HepG2 (cell line): ENCODE measurements around the gene GNAT2. TPM values are rescaled to one million over a fixed set of nuclear protein-coding genes. Genes with fewer than 3 reads are reported as not detected.

Experiments
- ATAC-seq: fragments of 200-7000 bp; cut with Tn5 transposase; 3 replicates; pipeline ENCODE4 v1.9.1; 2020; ENCODE audit warnings: mild to moderate bottlenecking, moderate library complexity
- BruUV-seq: library from RNA; stranded (reverse); fragments of 400-500 nt; replicated peaks from 2 replicates; lab custom pipeline; 2021; lab: Mats Ljungman, UMichigan
- CTCF ChIA-PET: fragments of 300-600 bp; formaldehyde crosslinking; extraction: SDS; loops from one replicate; lab custom pipeline; 2021; ENCODE audit warnings: low total read pairs, inconsistent platforms, low intra/inter-chr PET ratio; lab: Yijun Ruan, JAX
- POLR2A ChIA-PET: fragments of 350-600 bp; sonication (Branson Sonifier 250); formaldehyde crosslinking; loops from one replicate; lab custom pipeline; 2020; ENCODE audit warnings: antibody characterized with exemption, inconsistent platforms; lab: Yijun Ruan, JAX
- DNase-seq: peaks from one replicate; pipeline ENCODE4 v3.0.0-alpha.2; 2015; ENCODE audit warnings: low spot score
- FAIRE-seq: peaks from 3 replicates; lab custom pipeline; 2011; peaks lifted over from hg19 to GRCh38; lab: Jason Lieb, UNC
- H2AFZ ChIP-seq: one replicate; pipeline ENCODE4 v1.6.1; 2011; ENCODE audit warnings: low read length, inconsistent platforms
- H3K27ac ChIP-seq: fragments of 300-600 bp; 3 replicates; pipeline ENCODE4 v1.8.0; 2011; ENCODE audit warnings: mixed run types, mild to moderate bottlenecking, mixed read lengths, low read length, inconsistent platforms; ENCODE audit not compliant: insufficient read depth; ENCODE audit errors: extremely low read length
- H3K27me3 ChIP-seq, 2 experiments: fragments of 200-600 bp in 1 of 2; 2 replicates in 1 of 2; 3 replicates in 1 of 2; pipeline versions ENCODE4 v1.6.0 to v1.8.0; 2011; ENCODE audit warnings: low read length in 2 of 2, mild to moderate bottlenecking in 2 of 2, moderate library complexity in 2 of 2, inconsistent platforms in 1 of 2; ENCODE audit not compliant: insufficient read depth in 2 of 2, control insufficient read depth in 1 of 2
- H3K36me3 ChIP-seq, 2 experiments: fragments of 200-600 bp in 1 of 2; replicated peaks in 1 of 2; 2 replicates in 1 of 2; 3 replicates in 1 of 2; pipeline versions ENCODE4 v1.5.1 to v1.8.0; 2011; ENCODE audit warnings: low read length in 2 of 2, inconsistent platforms in 1 of 2; ENCODE audit not compliant: insufficient read depth in 2 of 2, control insufficient read depth in 1 of 2
- H3K4me1 ChIP-seq: 2 replicates; pipeline ENCODE4 v1.5.1; 2012; ENCODE audit warnings: low read length, inconsistent platforms; ENCODE audit not compliant: insufficient read depth
- H3K4me2 ChIP-seq: 2 replicates; pipeline ENCODE4 v1.6.0; 2011; ENCODE audit warnings: low read depth, low read length, inconsistent platforms
- H3K4me3 ChIP-seq, 3 experiments: fragments of 200-600 bp in 1 of 3; sonication (generic), shearing (Covaris generic) in 1 of 3; replicated peaks in 1 of 3; 2 replicates each; pipeline ENCODE4 v1.5.1; 2011 to 2016; ENCODE audit warnings: low read length in 3 of 3, inconsistent platforms in 2 of 3, low read depth in 2 of 3, mild to moderate bottlenecking in 2 of 3, control low read depth in 1 of 3, mixed read lengths in 1 of 3; ENCODE audit not compliant: insufficient read depth in 1 of 3
- H3K79me2 ChIP-seq: one replicate; pipeline ENCODE4 v1.6.1; 2011; ENCODE audit warnings: low read length, inconsistent platforms; ENCODE audit not compliant: insufficient read depth
- H3K9ac ChIP-seq: 2 replicates; pipeline ENCODE4 v1.6.0; 2011; ENCODE audit warnings: mild to moderate bottlenecking, low read depth, low read length, inconsistent platforms; ENCODE audit not compliant: insufficient read depth
- H3K9me3 ChIP-seq: 2 replicates; pipeline ENCODE4 v1.5.1; 2012; ENCODE audit warnings: mild to moderate bottlenecking, low read length
- H4K20me1 ChIP-seq: 2 replicates; pipeline ENCODE4 v1.6.0; 2011; ENCODE audit warnings: inconsistent platforms, mild to moderate bottlenecking, low read length, moderate library complexity; ENCODE audit not compliant: insufficient read depth
- BRCA1 ChIP-seq: sonication (generic); formaldehyde crosslinking; IDR thresholded peaks from 2 replicates; pipeline ENCODE4 v1.4.0; 2020; ENCODE audit warnings: missing genetic modification reagents
- DNMT3B ChIP-seq: conservative IDR thresholded peaks from 2 replicates; pipeline ENCODE4 v1.6.1; 2016; ENCODE audit warnings: missing biosample characterization, control low read depth
- ESRRA ChIP-seq: sonication (generic); formaldehyde crosslinking; IDR thresholded peaks from 2 replicates; pipeline ENCODE4 v1.5.1; 2020; ENCODE audit warnings: mild to moderate bottlenecking, low read depth, missing genetic modification reagents
- MAFK ChIP-seq, 2 experiments: IDR thresholded peaks in 1 of 2; conservative IDR thresholded peaks in 1 of 2; 2 replicates each; pipeline ENCODE4 v1.6.1; 2011; ENCODE audit warnings: improper control_type of control experiment in 2 of 2, low read length in 2 of 2
- PCBP2 ChIP-seq: fragments of 200-400 bp; formaldehyde crosslinking; optimal IDR thresholded peaks from 2 replicates; pipeline ENCODE3; 2018; ENCODE audit warnings: low read length, low read depth; ENCODE audit not compliant: poor library complexity, severe bottlenecking
- SKI ChIP-seq: fragments of 450-650 bp; IDR thresholded peaks from one replicate; pipeline ENCODE4 v1.6.1; 2018; ENCODE audit warnings: mild to moderate bottlenecking; ENCODE audit not compliant: partially characterized antibody
- YEATS2 ChIP-seq: sonication (generic); formaldehyde crosslinking; IDR thresholded peaks from 2 replicates; pipeline ENCODE4 v1.4.0; 2020; ENCODE audit warnings: missing genetic modification reagents, borderline replicate concordance
- ZFX ChIP-seq: sonication (generic); formaldehyde crosslinking; IDR thresholded peaks from 2 replicates; pipeline ENCODE4 v1.4.0; 2020; ENCODE audit warnings: mild to moderate bottlenecking, low read depth, missing genetic modification reagents, moderate library complexity
- ZNF264 ChIP-seq: sonication (generic); formaldehyde crosslinking; IDR thresholded peaks from 2 replicates; pipeline ENCODE4 v1.4.0; 2020; ENCODE audit warnings: missing genetic modification reagents
- WGBS: methylation state at CpG from one replicate; pipeline ENCODE4 v1.1.6; 2017; ENCODE audit warnings: low lambda C conversion rate; 5-methylcytosine and 5-hydroxymethylcytosine counted together
- in situ Hi-C: cut with HindIII; loops from 2 replicates; pipeline ENCODE4 v1.10.0; 2017; ENCODE audit warnings: low pct_unique_long_range_greater_than_20kb; ENCODE audit not compliant: extremely low pct_ligation_motif_present
- intact Hi-C: fragments of 100-400 bp; cut with micrococcal nuclease; formaldehyde crosslinking; loops from one replicate; pipeline ENCODE4 v1.10.0; 2022; ENCODE audit not compliant: unreplicated experiment
- polyA plus RNA-seq, 8 experiments: library from polyadenylated mRNA; depleted of rRNA in 3 of 8; stranded (reverse) in 7 of 8; unstranded in 1 of 8; fragments of >200 nt; fragmentation: Illumina TruSeq in 4 of 8; extraction: Trizol in 4 of 8; gene quantifications; 2 replicates each; pipeline versions ENCODE4 v1.2.1 to v1.2.3, GENCODE V29; 2011 to 2016; ENCODE audit warnings: low read depth in 4 of 8, missing spikeins in 1 of 8, mixed read lengths in 1 of 8; ENCODE audit not compliant: insufficient read depth in 1 of 8
- total RNA-seq, 5 experiments: library from RNA; depleted of rRNA; stranded (reverse); fragments of >200 nt; fragmentation: Illumina TruSeq; extraction: Trizol; gene quantifications; 2 replicates each; pipeline ENCODE4 v1.2.3, GENCODE V29; 2016; ENCODE audit warnings: low read depth in 1 of 5
- TF ChIP-seq, protein P1 (sequence below), 2 experiments: IDR thresholded peaks; 2 replicates each; pipeline ENCODE4 v1.6.1; 2011 to 2012; ENCODE audit warnings: low read length in 2 of 2, borderline replicate concordance in 1 of 2, low read depth in 1 of 2, mild to moderate bottlenecking in 1 of 2, moderate library complexity in 1 of 2
- TF ChIP-seq, protein P2 (sequence below): sonication (generic); formaldehyde crosslinking; IDR thresholded peaks from 2 replicates; pipeline ENCODE4 v1.4.0; 2020; ENCODE audit warnings: missing genetic modification reagents
- TF ChIP-seq, protein P3 (sequence below), 2 experiments: sonication (generic) in 1 of 2; formaldehyde crosslinking in 1 of 2; IDR thresholded peaks; 2 replicates each; pipeline versions ENCODE4 v1.6.1 to v1.9.0; 2014 to 2022; ENCODE audit warnings: antibody characterized with exemption in 1 of 2, borderline replicate concordance in 1 of 2, inconsistent platforms in 1 of 2, low read depth in 1 of 2, missing genetic modification reagents in 1 of 2

Gene GNAT2
- total and polyA plus RNA-seq, 2 of the 13 experiments (the other 11 are each of a cell fraction or from before 2014, with no cell fraction given), result 0.08 to 0.20 TPM

DNA sequence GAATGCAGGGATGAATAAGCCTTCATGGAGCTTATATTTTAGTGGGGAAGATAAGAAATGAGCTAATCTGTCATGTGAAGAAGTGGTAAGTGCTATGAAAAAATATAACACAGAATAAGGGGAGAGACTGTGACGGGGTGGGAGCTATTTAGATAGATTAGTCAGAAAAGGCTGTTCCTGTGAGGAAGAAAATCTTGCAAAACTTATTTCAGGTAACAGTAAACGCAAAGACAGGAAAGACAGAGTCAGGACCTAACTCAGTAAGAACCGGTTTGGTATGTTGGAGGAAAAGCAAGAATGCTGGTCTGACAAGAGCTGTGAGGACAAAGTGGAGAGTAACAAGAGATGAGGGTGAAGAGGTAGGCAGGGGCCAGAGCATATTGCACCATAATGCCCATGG lies 49.0 kb downstream of the GNAT2 start:
- H3K9ac ChIP-seq, result no peak overlapping the region
- H3K79me2 ChIP-seq, result peaks cover 74% of the 10 kb centered on the region
- ATAC-seq (no peak), FAIRE-seq (no peak), DNase-seq (no peak)
- no peaks in the 10 kb centered on the region for H3K9me3 ChIP-seq
- H3K36me3 ChIP-seq, result peaks cover 0 to 6% of the 10 kb centered on the region in 2 experiments; a peak in 1 of 5 replicates
- no peak overlapping the region for H3K4me2 ChIP-seq
- H4K20me1 ChIP-seq, result peaks cover 19% of the 10 kb centered on the region
- H3K27ac ChIP-seq, result no peak overlapping the region
- no peaks in the 10 kb centered on the region for H3K27me3 ChIP-seq
- in situ Hi-C loops (no loop called here), intact Hi-C loops (no loop called here)
- no peak overlapping the region for H3K4me3 ChIP-seq
- H3K4me1 ChIP-seq, result peaks cover 50% of the 10 kb centered on the region
- no peak overlapping the region for H2AFZ ChIP-seq
- ChIA-PET CTCF (no interaction called here), POLR2A (interaction anchor here (0.7 kb wide), 1 partner anchor 22 kb away, joined by 4 read pairs; the partner anchor contains the start of gene GNAI3)
- WGBS, result 96% methylated on average over 3 of the region's 3 CpGs
- no TSS peak for BruUV-seq
- TF ChIP-seq DNMT3B (CRISPR knock-in tag), result no peak
- TF ChIP-seq ESRRA, result no peak
- no peak for TF ChIP-seq PCBP2
- no peak for TF ChIP-seq SKI
- TF ChIP-seq, protein P1, sequence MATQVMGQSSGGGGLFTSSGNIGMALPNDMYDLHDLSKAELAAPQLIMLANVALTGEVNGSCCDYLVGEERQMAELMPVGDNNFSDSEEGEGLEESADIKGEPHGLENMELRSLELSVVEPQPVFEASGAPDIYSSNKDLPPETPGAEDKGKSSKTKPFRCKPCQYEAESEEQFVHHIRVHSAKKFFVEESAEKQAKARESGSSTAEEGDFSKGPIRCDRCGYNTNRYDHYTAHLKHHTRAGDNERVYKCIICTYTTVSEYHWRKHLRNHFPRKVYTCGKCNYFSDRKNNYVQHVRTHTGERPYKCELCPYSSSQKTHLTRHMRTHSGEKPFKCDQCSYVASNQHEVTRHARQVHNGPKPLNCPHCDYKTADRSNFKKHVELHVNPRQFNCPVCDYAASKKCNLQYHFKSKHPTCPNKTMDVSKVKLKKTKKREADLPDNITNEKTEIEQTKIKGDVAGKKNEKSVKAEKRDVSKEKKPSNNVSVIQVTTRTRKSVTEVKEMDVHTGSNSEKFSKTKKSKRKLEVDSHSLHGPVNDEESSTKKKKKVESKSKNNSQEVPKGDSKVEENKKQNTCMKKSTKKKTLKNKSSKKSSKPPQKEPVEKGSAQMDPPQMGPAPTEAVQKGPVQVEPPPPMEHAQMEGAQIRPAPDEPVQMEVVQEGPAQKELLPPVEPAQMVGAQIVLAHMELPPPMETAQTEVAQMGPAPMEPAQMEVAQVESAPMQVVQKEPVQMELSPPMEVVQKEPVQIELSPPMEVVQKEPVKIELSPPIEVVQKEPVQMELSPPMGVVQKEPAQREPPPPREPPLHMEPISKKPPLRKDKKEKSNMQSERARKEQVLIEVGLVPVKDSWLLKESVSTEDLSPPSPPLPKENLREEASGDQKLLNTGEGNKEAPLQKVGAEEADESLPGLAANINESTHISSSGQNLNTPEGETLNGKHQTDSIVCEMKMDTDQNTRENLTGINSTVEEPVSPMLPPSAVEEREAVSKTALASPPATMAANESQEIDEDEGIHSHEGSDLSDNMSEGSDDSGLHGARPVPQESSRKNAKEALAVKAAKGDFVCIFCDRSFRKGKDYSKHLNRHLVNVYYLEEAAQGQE (IDR thresholded peaks at IDR 0.05; ENCODE audit: borderline replicate concordance in 1 of 2, low read depth in 1 of 2, low read length in 2 of 2), result no peak
- no peak for TF ChIP-seq MAFK (conservative IDR thresholded peaks at IDR 0.05 in 1 of 2, IDR thresholded peaks at IDR 0.05 in 1 of 2; ENCODE audit: low read length in 2 of 2)
- TF ChIP-seq, protein P2, sequence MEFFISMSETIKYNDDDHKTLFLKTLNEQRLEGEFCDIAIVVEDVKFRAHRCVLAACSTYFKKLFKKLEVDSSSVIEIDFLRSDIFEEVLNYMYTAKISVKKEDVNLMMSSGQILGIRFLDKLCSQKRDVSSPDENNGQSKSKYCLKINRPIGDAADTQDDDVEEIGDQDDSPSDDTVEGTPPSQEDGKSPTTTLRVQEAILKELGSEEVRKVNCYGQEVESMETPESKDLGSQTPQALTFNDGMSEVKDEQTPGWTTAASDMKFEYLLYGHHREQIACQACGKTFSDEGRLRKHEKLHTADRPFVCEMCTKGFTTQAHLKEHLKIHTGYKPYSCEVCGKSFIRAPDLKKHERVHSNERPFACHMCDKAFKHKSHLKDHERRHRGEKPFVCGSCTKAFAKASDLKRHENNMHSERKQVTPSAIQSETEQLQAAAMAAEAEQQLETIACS (CRISPR knock-in tag), result no peak
- TF ChIP-seq BRCA1, result no peak
- TF ChIP-seq, protein P3, sequence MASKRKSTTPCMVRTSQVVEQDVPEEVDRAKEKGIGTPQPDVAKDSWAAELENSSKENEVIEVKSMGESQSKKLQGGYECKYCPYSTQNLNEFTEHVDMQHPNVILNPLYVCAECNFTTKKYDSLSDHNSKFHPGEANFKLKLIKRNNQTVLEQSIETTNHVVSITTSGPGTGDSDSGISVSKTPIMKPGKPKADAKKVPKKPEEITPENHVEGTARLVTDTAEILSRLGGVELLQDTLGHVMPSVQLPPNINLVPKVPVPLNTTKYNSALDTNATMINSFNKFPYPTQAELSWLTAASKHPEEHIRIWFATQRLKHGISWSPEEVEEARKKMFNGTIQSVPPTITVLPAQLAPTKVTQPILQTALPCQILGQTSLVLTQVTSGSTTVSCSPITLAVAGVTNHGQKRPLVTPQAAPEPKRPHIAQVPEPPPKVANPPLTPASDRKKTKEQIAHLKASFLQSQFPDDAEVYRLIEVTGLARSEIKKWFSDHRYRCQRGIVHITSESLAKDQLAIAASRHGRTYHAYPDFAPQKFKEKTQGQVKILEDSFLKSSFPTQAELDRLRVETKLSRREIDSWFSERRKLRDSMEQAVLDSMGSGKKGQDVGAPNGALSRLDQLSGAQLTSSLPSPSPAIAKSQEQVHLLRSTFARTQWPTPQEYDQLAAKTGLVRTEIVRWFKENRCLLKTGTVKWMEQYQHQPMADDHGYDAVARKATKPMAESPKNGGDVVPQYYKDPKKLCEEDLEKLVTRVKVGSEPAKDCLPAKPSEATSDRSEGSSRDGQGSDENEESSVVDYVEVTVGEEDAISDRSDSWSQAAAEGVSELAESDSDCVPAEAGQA (IDR thresholded peaks at IDR 0.05; ENCODE audit: low read depth), result no peak
- TF ChIP-seq, protein P3 (CRISPR knock-in tag; IDR thresholded peaks at IDR 0.05; ENCODE audit: borderline replicate concordance), result no peak
- no peak for TF ChIP-seq ZNF264
- TF ChIP-seq ZFX, result no peak
- no peak for TF ChIP-seq YEATS2
